ENCODE data around the gene CSRNP2. TPM values are rescaled to one million over a fixed set of nuclear protein-coding genes. Genes with fewer than 3 reads are reported as not detected.
"Not testable (repeated sequence)": the region's sequence is repeated elsewhere in the genome, so short reads cannot be mapped to it uniquely, and the experiment has no call there.

Gene CSRNP2
- total RNA-seq, 1 donor from 2014 or later, result 11.5 TPM

DNA sequence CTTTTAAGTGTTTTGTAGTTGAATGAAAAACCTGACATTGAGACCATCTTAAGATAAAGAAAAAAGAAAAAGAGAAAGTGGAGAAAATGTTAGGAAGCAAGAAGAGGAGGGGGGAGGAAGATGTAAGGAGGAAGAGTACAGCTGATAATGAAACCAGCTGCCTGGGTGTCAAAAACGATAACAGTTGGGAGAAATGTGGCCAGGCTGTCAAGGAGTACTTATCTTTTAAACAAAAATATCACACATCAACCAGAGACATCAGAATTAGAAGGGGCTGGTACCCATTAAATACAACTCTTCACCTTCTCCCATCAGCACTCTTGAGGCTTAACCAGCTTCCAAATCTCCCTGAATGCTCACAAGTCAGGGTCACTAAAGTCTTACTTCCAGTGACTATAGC, 61.7 kb downstream of the CSRNP2 start:
- peaks cover 7 to 21% (median 9%) of the 10 kb centered on the region in 3 donors for H3K4me1 ChIP-seq (ENCODE audit: control insufficient read depth in 3 of 3, insufficient read depth in 3 of 3, low read length in 3 of 3)
- H3K4me3 ChIP-seq (ENCODE audit: low read length in 3 of 3), result no peak overlapping the region
- H3K36me3 ChIP-seq (ENCODE audit: control insufficient read depth in 3 of 3, insufficient read depth in 3 of 3, low read length in 3 of 3), result no peaks in the 10 kb centered on the region
- H3K9ac ChIP-seq (ENCODE audit: low read depth in 1 of 3, low read length in 3 of 3), result no peak overlapping the region
- H3K27me3 ChIP-seq (ENCODE audit: control insufficient read depth in 3 of 3, insufficient read depth in 3 of 3, low read length in 3 of 3), result no peaks in the 10 kb centered on the region
- H3K9me3 ChIP-seq (ENCODE audit: control insufficient read depth in 3 of 3, low read length in 3 of 3), result no peaks in the 10 kb centered on the region
- no peak overlapping the region for H3K27ac ChIP-seq (ENCODE audit: low read depth, low read length)

DNA sequence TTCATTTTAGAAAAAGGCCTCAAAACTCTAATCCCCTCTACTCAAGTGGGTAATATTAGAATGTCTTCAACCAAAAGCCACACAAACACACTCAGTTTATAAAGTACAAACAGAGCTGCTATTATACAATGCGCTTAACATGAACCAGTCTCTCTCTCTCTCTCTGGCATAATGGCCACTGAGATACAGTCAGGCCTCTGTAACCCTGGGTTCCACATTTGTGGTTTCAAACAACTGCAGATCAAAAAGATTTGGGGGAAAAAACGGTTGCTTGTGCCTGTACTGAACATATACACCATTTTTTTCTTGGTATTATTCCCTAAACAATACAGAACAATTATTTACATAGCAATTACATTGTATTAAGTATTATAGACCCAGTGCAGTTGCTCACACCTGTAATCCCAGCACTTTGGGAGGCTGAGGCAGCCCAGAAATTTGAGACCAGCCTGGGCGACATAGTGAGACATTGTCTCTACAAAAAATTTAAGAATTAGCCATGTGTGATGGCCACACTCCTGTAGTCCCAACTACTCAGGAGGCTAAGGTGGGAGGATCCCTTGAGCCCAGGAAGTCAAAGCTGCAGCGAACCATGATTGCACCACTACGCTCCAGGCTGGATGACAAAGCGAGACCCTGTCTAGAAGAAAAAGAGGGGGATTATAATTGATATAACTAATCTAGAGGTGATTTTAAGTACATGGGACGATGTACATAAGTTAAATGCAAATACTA, 62.8 kb downstream of the CSRNP2 start:
- Histone ChIP-seq H3K4me3 (ENCODE audit: low read length in 3 of 3) (no peak overlapping the region), H3K27me3 (ENCODE audit: control insufficient read depth in 3 of 3, insufficient read depth in 3 of 3, low read length in 3 of 3) (no peaks in the 10 kb centered on the region), H3K27ac (ENCODE audit: low read depth, low read length) (no peak overlapping the region), H3K9me3 (ENCODE audit: control insufficient read depth in 3 of 3, low read length in 3 of 3) (no peaks in the 10 kb centered on the region), H3K9ac (ENCODE audit: low read depth in 1 of 3, low read length in 3 of 3) (no peak overlapping the region), H3K4me1 (ENCODE audit: control insufficient read depth in 3 of 3, insufficient read depth in 3 of 3, low read length in 3 of 3) (peaks cover 4 to 17% (median 9%) of the 10 kb centered on the region in 3 donors), H3K36me3 (ENCODE audit: control insufficient read depth in 3 of 3, insufficient read depth in 3 of 3, low read length in 3 of 3) (no peaks in the 10 kb centered on the region)

- Histone ChIP-seq H3K9ac (ENCODE audit: low read depth in 1 of 3, low read length in 3 of 3) (no peak overlapping the region), H3K27me3 (ENCODE audit: control insufficient read depth in 3 of 3, insufficient read depth in 3 of 3, low read length in 3 of 3) (no peaks in the 10 kb centered on the region), H3K27ac (ENCODE audit: low read depth, low read length) (no peak overlapping the region), H3K4me3 (ENCODE audit: low read length in 3 of 3) (no peak overlapping the region), H3K4me1 (ENCODE audit: control insufficient read depth in 3 of 3, insufficient read depth in 3 of 3, low read length in 3 of 3) (peaks cover 0 to 13% (median 9%) of the 10 kb centered on the region in 3 donors), H3K36me3 (ENCODE audit: control insufficient read depth in 3 of 3, insufficient read depth in 3 of 3, low read length in 3 of 3) (no peaks in the 10 kb centered on the region), H3K9me3 (ENCODE audit: control insufficient read depth in 3 of 3, low read length in 3 of 3) (no peaks in the 10 kb centered on the region)
Measured at GRCh38 chr12:51019927-51020326, 63.5 kb downstream of the CSRNP2 start.

DNA sequence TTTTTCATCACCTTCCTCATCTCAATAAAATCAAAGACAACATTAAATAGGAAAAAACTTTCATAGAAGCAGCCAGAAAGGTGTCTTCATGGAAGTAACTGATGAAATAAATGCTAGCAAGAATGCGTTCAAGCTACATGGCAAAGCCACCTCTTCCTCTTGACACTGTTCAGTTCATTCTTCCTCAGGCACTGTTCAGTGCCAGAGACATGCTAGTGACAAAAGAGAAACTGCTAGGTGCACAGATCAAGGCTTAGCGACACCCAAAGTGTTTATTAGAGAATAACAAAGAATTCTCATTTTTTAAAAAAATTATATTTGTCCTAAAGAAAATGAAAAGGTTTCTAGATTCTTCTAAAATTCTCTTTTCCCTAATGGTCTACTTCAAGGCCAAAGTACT, 64.4 kb downstream of the CSRNP2 start:
- peaks cover 4 to 12% (median 5%) of the 10 kb centered on the region in 3 donors for H3K4me1 ChIP-seq (ENCODE audit: control insufficient read depth in 3 of 3, insufficient read depth in 3 of 3, low read length in 3 of 3)
- H3K27ac ChIP-seq (ENCODE audit: low read depth, low read length), result no peak overlapping the region
- H3K27me3 ChIP-seq (ENCODE audit: control insufficient read depth in 3 of 3, insufficient read depth in 3 of 3, low read length in 3 of 3), result no peaks in the 10 kb centered on the region
- H3K36me3 ChIP-seq (ENCODE audit: control insufficient read depth in 3 of 3, insufficient read depth in 3 of 3, low read length in 3 of 3), result no peaks in the 10 kb centered on the region
- no peak overlapping the region for H3K9ac ChIP-seq (ENCODE audit: low read depth in 1 of 3, low read length in 3 of 3)
- no peaks in the 10 kb centered on the region for H3K9me3 ChIP-seq (ENCODE audit: control insufficient read depth in 3 of 3, low read length in 3 of 3)
- H3K4me3 ChIP-seq (ENCODE audit: low read length in 3 of 3), result no peak overlapping the region

GRCh38 chr12:51017452-51017851, 65.9 kb downstream of the CSRNP2 start:
- Histone ChIP-seq H3K9me3 (ENCODE audit: control insufficient read depth in 3 of 3, low read length in 3 of 3) (no peaks in the 10 kb centered on the region), H3K27me3 (ENCODE audit: control insufficient read depth in 3 of 3, insufficient read depth in 3 of 3, low read length in 3 of 3) (no peaks in the 10 kb centered on the region), H3K4me3 (ENCODE audit: low read length in 3 of 3) (no peak overlapping the region), H3K36me3 (ENCODE audit: control insufficient read depth in 3 of 3, insufficient read depth in 3 of 3, low read length in 3 of 3) (no peaks in the 10 kb centered on the region), H3K4me1 (ENCODE audit: control insufficient read depth in 3 of 3, insufficient read depth in 3 of 3, low read length in 3 of 3) (peaks cover 4 to 15% (median 12%) of the 10 kb centered on the region in 3 donors), H3K27ac (ENCODE audit: low read depth, low read length) (no peak overlapping the region), H3K9ac (ENCODE audit: low read depth in 1 of 3, low read length in 3 of 3) (no peak overlapping the region)

DNA sequence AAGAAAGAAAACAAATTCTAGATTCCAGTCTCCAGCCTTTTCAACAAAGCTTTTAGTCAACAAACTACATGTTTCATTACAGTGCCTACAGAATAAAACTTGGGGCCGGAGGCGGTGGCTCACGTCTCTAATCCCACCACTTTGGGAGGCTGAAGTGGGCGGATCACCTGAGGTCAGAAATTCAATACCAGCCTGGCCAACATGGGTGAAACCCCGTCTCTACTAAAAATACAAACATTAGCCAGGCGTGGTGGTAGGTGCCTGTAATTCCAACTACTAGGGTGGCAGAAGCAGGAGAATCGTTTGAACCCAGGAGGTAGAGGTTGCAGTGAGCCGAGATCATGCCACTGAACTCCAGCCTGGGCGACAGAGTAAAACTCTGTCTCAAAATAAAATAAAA, 68.9 kb downstream of the CSRNP2 start:
- Histone ChIP-seq H3K4me1 (ENCODE audit: control insufficient read depth in 3 of 3, insufficient read depth in 3 of 3, low read length in 3 of 3) (peaks cover 8 to 15% (median 14%) of the 10 kb centered on the region in 3 donors), H3K27ac (ENCODE audit: low read depth, low read length) (peak overlapping the region; percentile 54)
- not testable (repeated sequence) for H3K9ac ChIP-seq (ENCODE audit: low read depth in 1 of 3, low read length in 3 of 3); H3K36me3 ChIP-seq (ENCODE audit: control insufficient read depth in 3 of 3, insufficient read depth in 3 of 3, low read length in 3 of 3); H3K9me3 ChIP-seq (ENCODE audit: control insufficient read depth in 3 of 3, low read length in 3 of 3); H3K27me3 ChIP-seq (ENCODE audit: control insufficient read depth in 3 of 3, insufficient read depth in 3 of 3, low read length in 3 of 3); H3K4me3 ChIP-seq (ENCODE audit: low read length in 3 of 3)

DNA sequence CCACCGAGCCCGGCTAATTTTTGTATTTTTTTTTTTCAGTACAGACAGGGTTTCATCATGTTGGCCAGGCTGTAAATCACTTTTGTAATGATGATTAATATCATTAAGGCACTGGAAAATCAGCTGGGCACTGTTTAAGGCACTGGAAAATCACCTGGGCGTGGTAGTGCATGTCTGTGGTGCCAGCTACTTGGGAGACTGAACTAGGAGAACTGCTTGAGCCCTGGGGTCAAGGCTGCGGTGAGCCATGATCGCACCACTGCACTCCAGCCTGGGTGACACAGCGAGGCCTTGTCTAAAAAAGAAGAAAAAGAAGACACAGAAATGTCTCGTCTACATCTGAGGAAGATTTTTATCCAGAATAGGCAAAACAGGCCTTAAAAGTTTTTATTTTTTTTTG, 70.0 kb downstream of the CSRNP2 start:
- H3K4me3 ChIP-seq (ENCODE audit: low read length in 3 of 3), result no peak overlapping the region
- H3K36me3 ChIP-seq (ENCODE audit: control insufficient read depth in 3 of 3, insufficient read depth in 3 of 3, low read length in 3 of 3), result no peaks in the 10 kb centered on the region
- peaks cover 9 to 16% (median 15%) of the 10 kb centered on the region in 3 donors for H3K4me1 ChIP-seq (ENCODE audit: control insufficient read depth in 3 of 3, insufficient read depth in 3 of 3, low read length in 3 of 3)
- no peak overlapping the region for H3K9ac ChIP-seq (ENCODE audit: low read depth in 1 of 3, low read length in 3 of 3)
- H3K27me3 ChIP-seq (ENCODE audit: control insufficient read depth in 3 of 3, insufficient read depth in 3 of 3, low read length in 3 of 3), result no peaks in the 10 kb centered on the region
- peak overlapping the region; percentile 50 for H3K27ac ChIP-seq (ENCODE audit: low read depth, low read length)
- no peaks in the 10 kb centered on the region for H3K9me3 ChIP-seq (ENCODE audit: control insufficient read depth in 3 of 3, low read length in 3 of 3)

DNA sequence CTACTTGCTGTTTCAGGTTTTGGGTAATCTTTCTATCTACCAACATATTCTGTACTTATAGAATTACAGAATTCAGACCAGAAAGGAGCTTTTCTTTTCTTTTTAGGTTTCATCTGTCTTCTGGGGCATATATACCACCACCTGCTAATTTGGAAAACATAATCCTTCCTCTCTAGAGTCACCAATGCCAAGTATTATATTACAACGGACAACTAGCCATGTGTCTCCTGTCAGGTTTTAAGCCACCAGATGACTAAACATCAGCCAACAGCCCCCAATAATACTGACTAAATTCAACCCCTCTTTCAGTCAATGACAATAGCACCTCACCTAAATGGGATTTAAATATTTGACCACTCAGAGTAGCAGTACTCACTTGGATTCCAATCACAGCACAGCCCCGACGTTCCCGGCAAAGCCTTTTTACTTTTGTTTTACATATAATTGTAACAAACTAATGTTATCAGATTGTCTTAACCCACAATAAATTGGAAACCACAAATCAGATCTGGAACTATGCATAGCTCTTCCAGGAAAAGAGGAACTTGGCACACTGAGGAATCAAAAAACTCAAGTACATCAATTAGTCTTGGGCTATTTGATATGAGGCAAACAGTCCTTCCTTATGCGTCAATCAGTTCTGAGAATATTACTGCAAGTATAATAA, 70.7 kb downstream of the CSRNP2 start:
- Histone ChIP-seq H3K27ac (ENCODE audit: low read depth, low read length) (peak overlapping the region; percentile 50), H3K4me1 (ENCODE audit: control insufficient read depth in 3 of 3, insufficient read depth in 3 of 3, low read length in 3 of 3) (peaks cover 9 to 16% (median 15%) of the 10 kb centered on the region in 3 donors), H3K27me3 (ENCODE audit: control insufficient read depth in 3 of 3, insufficient read depth in 3 of 3, low read length in 3 of 3) (no peaks in the 10 kb centered on the region), H3K9me3 (ENCODE audit: control insufficient read depth in 3 of 3, low read length in 3 of 3) (no peaks in the 10 kb centered on the region), H3K4me3 (ENCODE audit: low read length in 3 of 3) (peak overlapping the region; percentile 21 to 32 (median 30)), H3K9ac (ENCODE audit: low read depth in 1 of 3, low read length in 3 of 3) (no peak overlapping the region), H3K36me3 (ENCODE audit: control insufficient read depth in 3 of 3, insufficient read depth in 3 of 3, low read length in 3 of 3) (peaks cover 0 to 4% (median 3%) of the 10 kb centered on the region in 3 donors)

- no peaks in the 10 kb centered on the region for H3K27me3 ChIP-seq (ENCODE audit: control insufficient read depth in 3 of 3, insufficient read depth in 3 of 3, low read length in 3 of 3)
- H3K4me3 ChIP-seq (ENCODE audit: low read length in 3 of 3), result no peak overlapping the region
- H3K9ac ChIP-seq (ENCODE audit: low read depth in 1 of 3, low read length in 3 of 3), result no peak overlapping the region
- H3K9me3 ChIP-seq (ENCODE audit: control insufficient read depth in 3 of 3, low read length in 3 of 3), result no peaks in the 10 kb centered on the region
- H3K36me3 ChIP-seq (ENCODE audit: control insufficient read depth in 3 of 3, insufficient read depth in 3 of 3, low read length in 3 of 3), result peaks cover 4 to 8% (median 6%) of the 10 kb centered on the region in 3 donors
- H3K4me1 ChIP-seq (ENCODE audit: control insufficient read depth in 3 of 3, insufficient read depth in 3 of 3, low read length in 3 of 3), result peaks cover 9 to 16% (median 15%) of the 10 kb centered on the region in 3 donors
- H3K27ac ChIP-seq (ENCODE audit: low read depth, low read length), result peak overlapping the region; percentile 50
Measured at GRCh38 chr12:51011955-51012354, 71.4 kb downstream of the CSRNP2 start.
